Stimulated activated naive CD8-positive, alpha-beta T cell treated with anti-CD3 and anti-CD28 coated beads, Interleukin-15, amount 100 ng/mL, for 72 hours (primary cell): ENCODE measurements around the gene CDH6.

Source experiments
- ATAC-seq: fragments of 150-1000 bp; cut with Tn5 transposase; 2 replicates; pipeline ENCODE4 v1.10.0; 2021; ENCODE audit warnings: mild to moderate bottlenecking, moderate library complexity
- DNase-seq, 2 donors: peaks; one replicate each; pipeline ENCODE4 v3.0.0; 2021 to 2022
- H3K27ac Mint-ChIP-seq, 2 donors: one replicate each; pipeline ENCODE4 v1.8.0; 2022; ENCODE audit warnings: mild to moderate bottlenecking in 2 of 2, mixed read lengths in 2 of 2, moderate library complexity in 2 of 2
- H3K27me3 Mint-ChIP-seq: one replicate; pipeline ENCODE4 v1.8.0; 2022; ENCODE audit warnings: mixed read lengths
- H3K4me1 Mint-ChIP-seq: one replicate; pipeline ENCODE4 v1.8.0; 2022; ENCODE audit warnings: mild to moderate bottlenecking, mixed read lengths
- H3K4me3 Mint-ChIP-seq, 2 donors: one replicate each; pipeline ENCODE4 v1.8.0; 2022; ENCODE audit warnings: mild to moderate bottlenecking in 2 of 2, mixed read lengths in 2 of 2, moderate library complexity in 1 of 2
- H3K9me3 Mint-ChIP-seq, 2 donors: one replicate each; pipeline ENCODE4 v1.8.0; 2022; ENCODE audit warnings: mixed read lengths in 2 of 2

CDH6 gene

DNA sequence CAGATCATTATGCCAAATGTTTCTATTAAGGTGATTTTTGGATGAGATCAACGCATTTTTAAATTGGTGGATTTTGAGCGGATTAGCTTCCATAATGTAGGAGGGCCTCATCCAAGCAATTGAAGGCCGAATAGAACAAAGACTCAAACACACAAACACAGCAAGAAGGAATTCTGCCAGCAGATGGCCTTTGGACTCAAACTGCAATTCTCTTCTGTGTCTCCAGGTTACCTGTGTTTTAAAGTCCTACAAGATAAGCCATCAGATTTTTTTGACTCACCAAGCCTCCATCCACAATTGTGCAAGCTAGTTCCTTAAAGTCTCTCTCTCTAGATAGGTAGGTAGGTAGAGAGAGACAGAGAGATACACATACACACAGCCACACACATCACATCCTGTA, 25.5 kb downstream of the CDH6 start:
- DNase-seq: no peak
- H3K9me3 Mint-ChIP-seq: peaks cover 0 to 3% of the 10 kb centered on the region in 2 donors
- H3K27ac Mint-ChIP-seq: no peak overlapping the region
- H3K4me1 Mint-ChIP-seq: no peaks in the 10 kb centered on the region
- no peak overlapping the region for H3K4me3 Mint-ChIP-seq
- no peak for ATAC-seq
- no peaks in the 10 kb centered on the region for H3K27me3 Mint-ChIP-seq

GRCh38 chr5:31221001-31221400, 27.5 kb downstream of the CDH6 start:
- no peak overlapping the region for H3K4me3 Mint-ChIP-seq
- no peaks in the 10 kb centered on the region for H3K27me3 Mint-ChIP-seq
- H3K9me3 Mint-ChIP-seq: peaks cover 0 to 3% of the 10 kb centered on the region in 2 donors
- ATAC-seq: no peak
- H3K4me1 Mint-ChIP-seq: no peaks in the 10 kb centered on the region
- no peak for DNase-seq
- H3K27ac Mint-ChIP-seq: no peak overlapping the region

GRCh38 chr5:31225118-31225517, 31.6 kb downstream of the CDH6 start:
- Mint-ChIP-seq H3K4me1 (no peaks in the 10 kb centered on the region), H3K27me3 (no peaks in the 10 kb centered on the region), H3K27ac (no peak overlapping the region), H3K4me3 (no peak overlapping the region), H3K9me3 (peaks cover 8 to 9% of the 10 kb centered on the region in 2 donors)
- ATAC-seq (no peak), DNase-seq (no peak)

GRCh38 chr5:31225613-31226012, 32.1 kb downstream of the CDH6 start:
- DNase-seq (no peak), ATAC-seq (no peak)
- Mint-ChIP-seq H3K4me1 (no peaks in the 10 kb centered on the region), H3K4me3 (no peak overlapping the region), H3K27ac (no peak overlapping the region), H3K27me3 (no peaks in the 10 kb centered on the region), H3K9me3 (peaks cover 8 to 9% of the 10 kb centered on the region in 2 donors)

DNA sequence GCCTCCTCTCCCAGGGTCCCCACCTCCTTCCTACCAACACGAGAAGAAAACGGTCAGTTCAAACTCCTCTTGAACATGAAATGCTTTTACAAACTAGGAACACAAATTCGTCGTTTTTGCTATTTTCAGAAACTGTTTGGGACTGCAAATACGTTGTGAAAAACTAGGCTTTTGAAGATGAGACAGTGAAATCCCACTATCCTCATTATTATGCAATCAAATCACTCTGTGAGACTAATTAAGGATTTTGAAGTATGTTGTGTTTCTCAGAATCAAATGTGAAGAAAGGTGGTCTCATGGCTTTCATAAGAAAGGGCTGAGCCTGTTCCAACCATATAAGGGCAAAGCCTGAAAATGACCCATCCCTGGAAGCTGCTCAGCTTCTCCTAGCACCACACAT, 33.2 kb downstream of the CDH6 start:
- Mint-ChIP-seq H3K27ac (no peak overlapping the region), H3K4me1 (no peaks in the 10 kb centered on the region), H3K27me3 (no peaks in the 10 kb centered on the region), H3K4me3 (no peak overlapping the region), H3K9me3 (peaks cover 8 to 9% of the 10 kb centered on the region in 2 donors)
- DNase-seq: no peak
- no peak for ATAC-seq

- Mint-ChIP-seq H3K4me1 (no peaks in the 10 kb centered on the region), H3K27me3 (no peaks in the 10 kb centered on the region), H3K27ac (no peak overlapping the region), H3K4me3 (no peak overlapping the region), H3K9me3 (peaks cover 8 to 9% of the 10 kb centered on the region in 2 donors)
- no peak for ATAC-seq
- no peak for DNase-seq
Measured at GRCh38 chr5:31229266-31229665, 35.8 kb downstream of the CDH6 start.

DNA sequence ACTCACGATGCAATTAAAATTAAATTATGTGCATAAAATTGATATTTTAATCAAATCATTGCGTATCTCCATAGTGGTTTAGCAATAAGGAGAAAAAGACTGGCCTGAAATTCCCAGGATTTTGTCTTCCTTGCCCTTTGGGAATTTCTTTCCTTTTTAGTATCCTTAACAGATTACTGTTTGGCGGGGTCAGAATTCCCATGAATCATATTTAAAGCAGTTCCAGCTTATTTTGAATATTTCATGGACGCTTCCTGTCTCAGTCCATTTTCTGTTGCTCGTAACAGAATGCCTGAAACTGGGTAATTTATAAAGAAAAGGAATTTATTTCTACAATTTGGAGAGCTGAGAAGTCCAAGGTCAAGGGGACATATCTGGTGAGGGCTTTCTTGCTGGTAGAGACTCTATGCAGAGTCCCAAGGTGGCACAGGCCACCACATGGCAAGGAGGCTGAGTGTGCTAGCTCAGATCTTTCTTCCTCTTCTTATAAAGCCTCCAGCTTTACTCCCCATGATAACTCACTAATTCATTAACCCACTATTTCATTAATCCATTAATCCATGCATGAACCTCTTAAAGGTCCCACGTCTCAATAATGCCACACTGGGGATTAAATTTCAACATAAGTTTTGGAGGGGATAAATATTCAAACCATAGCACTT, 37.8 kb downstream of the CDH6 start:
- Mint-ChIP-seq H3K9me3 (peaks cover 8 to 9% of the 10 kb centered on the region in 2 donors), H3K27me3 (no peaks in the 10 kb centered on the region), H3K4me3 (no peak overlapping the region), H3K27ac (no peak overlapping the region), H3K4me1 (no peaks in the 10 kb centered on the region)
- DNase-seq (no peak), ATAC-seq (no peak)

DNA sequence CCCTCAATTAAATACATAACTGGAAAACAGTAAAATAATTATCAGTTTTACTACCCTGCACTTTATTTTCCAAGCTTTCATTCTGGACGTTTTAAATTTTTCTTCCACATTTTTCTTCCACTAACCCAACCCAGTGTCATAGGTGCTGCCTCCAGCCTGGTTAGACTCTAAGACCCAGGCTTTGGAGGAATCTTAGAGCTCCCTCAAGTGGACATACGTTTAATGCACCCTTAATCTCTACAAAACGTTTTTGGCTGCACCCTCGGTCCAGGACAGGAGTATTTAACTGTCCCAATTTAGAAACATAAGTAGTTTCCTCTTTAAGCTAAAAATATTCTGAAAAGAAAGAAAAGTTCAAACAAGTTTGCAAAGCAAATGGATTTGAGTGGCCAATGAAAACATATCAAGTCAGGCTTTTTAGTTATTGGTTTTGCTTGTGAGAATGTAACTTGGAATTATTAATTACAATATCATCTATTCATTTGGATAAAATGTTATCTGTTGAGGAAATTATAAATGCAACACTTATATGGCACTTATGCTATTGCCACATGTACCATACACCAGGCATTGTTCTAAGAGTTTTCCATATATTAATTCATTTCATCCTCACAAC, 38.9 kb downstream of the CDH6 start:
- H3K27ac Mint-ChIP-seq: peak overlapping the region in 1 of 2 donors; percentile 64
- H3K27me3 Mint-ChIP-seq: no peaks in the 10 kb centered on the region
- H3K9me3 Mint-ChIP-seq: peaks cover 7 to 8% of the 10 kb centered on the region in 2 donors
- ATAC-seq (peak; percentile 48), DNase-seq (no peak)
- H3K4me1 Mint-ChIP-seq: no peaks in the 10 kb centered on the region
- no peak overlapping the region for H3K4me3 Mint-ChIP-seq

DNA sequence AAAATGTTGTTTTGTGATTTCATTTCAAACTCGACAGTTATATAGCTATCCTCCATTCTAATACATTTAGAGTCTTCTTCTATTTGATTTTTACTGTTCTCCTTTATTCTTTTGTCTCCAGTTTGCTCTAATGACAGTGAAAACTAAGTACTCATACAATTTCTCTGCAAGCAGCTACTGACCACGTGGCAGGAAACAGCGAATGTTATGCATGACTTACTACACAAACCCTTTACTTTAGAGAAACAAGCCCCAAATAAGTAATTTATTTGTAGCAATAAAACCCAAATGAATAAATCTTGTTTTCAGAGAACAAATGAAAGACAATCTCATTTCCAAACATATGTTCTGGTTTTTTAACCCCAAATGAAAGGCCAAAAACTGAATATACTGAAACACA, 41.9 kb downstream of the CDH6 start:
- Mint-ChIP-seq H3K9me3 (no peaks in the 10 kb centered on the region), H3K27ac (no peak overlapping the region), H3K4me3 (no peak overlapping the region), H3K4me1 (no peaks in the 10 kb centered on the region), H3K27me3 (no peaks in the 10 kb centered on the region)
- ATAC-seq: no peak
- no peak for DNase-seq

DNA sequence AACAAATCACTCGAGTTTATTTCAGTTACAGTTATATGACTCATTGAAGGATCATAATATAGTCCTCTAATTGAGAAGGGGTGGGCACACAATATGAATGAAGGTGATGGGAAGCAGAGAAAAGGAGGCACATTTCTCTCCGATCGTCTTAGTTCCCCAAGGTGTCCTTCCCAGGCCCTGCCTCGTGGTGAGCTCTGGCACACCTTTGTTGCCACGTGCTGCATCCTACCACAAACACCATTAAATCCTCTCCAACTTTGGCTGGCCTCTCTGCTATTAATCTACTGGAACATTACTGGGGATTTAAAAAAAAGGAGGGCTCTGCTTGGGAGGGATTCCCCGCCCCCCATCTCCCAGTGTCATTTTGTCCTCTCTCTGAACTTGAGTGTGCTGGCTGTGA, 42.9 kb downstream of the CDH6 start:
- no peak overlapping the region for H3K27ac Mint-ChIP-seq
- ATAC-seq (no peak), DNase-seq (no peak)
- H3K4me3 Mint-ChIP-seq: no peak overlapping the region
- peaks cover 0 to 7% of the 10 kb centered on the region in 2 donors for H3K9me3 Mint-ChIP-seq
- H3K27me3 Mint-ChIP-seq: peaks cover 7% of the 10 kb centered on the region
- H3K4me1 Mint-ChIP-seq: no peaks in the 10 kb centered on the region

GRCh38 chr5:31237174-31237573, 43.7 kb downstream of the CDH6 start:
- no peak for DNase-seq
- no peak overlapping the region for H3K4me3 Mint-ChIP-seq
- no peaks in the 10 kb centered on the region for H3K4me1 Mint-ChIP-seq
- ATAC-seq: no peak
- H3K9me3 Mint-ChIP-seq: peaks cover 0 to 9% of the 10 kb centered on the region in 2 donors
- peaks cover 8% of the 10 kb centered on the region for H3K27me3 Mint-ChIP-seq
- H3K27ac Mint-ChIP-seq: no peak overlapping the region

DNA sequence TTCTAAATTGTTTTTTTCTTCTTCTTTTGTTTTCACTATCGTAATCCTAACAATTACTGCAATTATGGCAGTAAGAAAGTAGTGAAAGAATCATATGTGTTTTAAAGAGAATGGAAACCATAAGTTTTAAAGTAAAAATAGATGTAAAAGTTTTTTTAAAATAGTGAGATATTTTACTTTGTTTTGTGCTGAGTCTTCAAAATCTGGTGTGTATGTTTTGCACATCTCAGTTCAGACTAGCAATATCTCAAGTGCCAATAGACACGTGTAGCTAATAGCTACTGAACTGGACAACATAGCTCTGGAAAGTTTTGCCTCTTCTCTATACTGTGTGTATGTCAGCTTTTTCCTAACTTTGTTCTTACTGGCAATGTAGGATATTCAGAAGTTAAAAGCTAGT, 45.0 kb downstream of the CDH6 start:
- DNase-seq: no peak
- H3K27me3 Mint-ChIP-seq: peaks cover 8% of the 10 kb centered on the region
- no peak overlapping the region for H3K4me3 Mint-ChIP-seq
- H3K9me3 Mint-ChIP-seq: peaks cover 0 to 9% of the 10 kb centered on the region in 2 donors
- no peak for ATAC-seq
- no peaks in the 10 kb centered on the region for H3K4me1 Mint-ChIP-seq
- H3K27ac Mint-ChIP-seq: no peak overlapping the region

GRCh38 chr5:31244921-31245320, 51.4 kb downstream of the CDH6 start:
- no peak for ATAC-seq
- no peak overlapping the region for H3K27ac Mint-ChIP-seq
- no peak overlapping the region for H3K4me3 Mint-ChIP-seq
- H3K4me1 Mint-ChIP-seq: no peaks in the 10 kb centered on the region
- H3K27me3 Mint-ChIP-seq: peaks cover 8% of the 10 kb centered on the region
- H3K9me3 Mint-ChIP-seq: peaks cover 0 to 9% of the 10 kb centered on the region in 2 donors
- no peak for DNase-seq

DNA sequence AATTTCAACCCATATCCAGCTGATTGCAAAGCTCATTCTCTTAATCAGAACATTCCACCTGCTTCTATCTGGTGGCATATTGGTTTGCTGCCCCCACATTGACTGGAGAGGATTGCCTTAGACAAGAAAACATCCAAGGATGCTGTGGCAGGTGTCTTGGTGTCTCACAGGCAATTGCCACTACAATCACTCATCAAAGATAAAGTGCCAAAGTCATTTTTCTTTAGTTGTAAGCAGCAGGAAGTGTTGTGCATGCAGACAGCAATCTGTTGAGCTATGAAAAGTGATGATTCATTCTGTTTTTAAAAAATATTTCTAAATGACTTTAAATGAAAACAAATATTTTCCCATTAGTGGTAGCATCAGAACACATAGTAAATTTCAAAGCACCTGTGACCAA, 53.9 kb downstream of the CDH6 start:
- H3K4me3 Mint-ChIP-seq: no peak overlapping the region
- no peaks in the 10 kb centered on the region for H3K9me3 Mint-ChIP-seq

DNA sequence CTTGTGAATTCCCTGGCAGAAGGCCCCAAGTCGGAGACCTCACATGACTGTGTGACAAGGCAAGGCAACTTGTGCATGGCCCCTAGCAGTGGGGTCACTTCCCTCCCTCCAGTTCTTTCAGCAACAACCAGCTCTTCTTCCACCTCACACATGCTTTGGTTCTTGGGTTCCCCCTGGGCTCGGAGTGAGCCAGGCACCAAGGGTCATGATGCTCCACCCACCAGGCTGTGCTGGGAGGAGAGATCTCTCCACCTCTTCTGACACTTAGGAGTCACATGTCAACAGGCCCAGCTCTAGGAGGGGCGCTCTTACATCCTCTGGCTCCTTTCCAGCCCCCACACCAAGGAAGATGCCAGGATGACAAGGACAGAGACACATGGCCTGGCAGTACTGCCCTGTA, 56.7 kb downstream of the CDH6 start:
- DNase-seq (no peak), ATAC-seq (peak; percentile 31)
- H3K9me3 Mint-ChIP-seq: no peaks in the 10 kb centered on the region
- H3K27me3 Mint-ChIP-seq: no peaks in the 10 kb centered on the region
- H3K4me3 Mint-ChIP-seq: no peak overlapping the region
- H3K4me1 Mint-ChIP-seq: no peaks in the 10 kb centered on the region
- no peak overlapping the region for H3K27ac Mint-ChIP-seq

More for the DNA sequence above, 53.9 kb downstream of the CDH6 start:
- Mint-ChIP-seq H3K4me1 (no peaks in the 10 kb centered on the region), H3K27me3 (no peaks in the 10 kb centered on the region), H3K27ac (no peak overlapping the region)
- no peak for DNase-seq
- ATAC-seq: no peak

DNA sequence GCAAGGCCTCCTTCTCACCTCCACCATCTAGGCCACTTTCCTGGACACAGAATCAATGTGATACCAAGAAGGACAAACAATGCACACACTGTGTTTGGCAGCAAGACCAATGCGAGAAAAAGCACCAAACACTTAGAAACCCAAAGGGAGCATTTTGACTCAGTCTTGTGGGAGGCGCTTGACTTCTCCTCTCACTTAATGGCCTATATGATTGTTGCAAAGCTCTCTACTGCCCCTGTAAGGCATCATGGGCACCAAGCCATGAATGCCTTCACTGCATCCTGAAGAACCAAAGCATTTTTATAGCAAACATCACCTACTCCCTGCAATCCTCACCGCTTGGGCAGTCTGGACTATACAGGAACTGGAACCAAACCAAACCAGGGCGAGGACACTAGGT, 57.5 kb downstream of the CDH6 start:
- DNase-seq (no peak), ATAC-seq (peak; percentile 23)
- Mint-ChIP-seq H3K9me3 (no peaks in the 10 kb centered on the region), H3K4me1 (no peaks in the 10 kb centered on the region), H3K27me3 (no peaks in the 10 kb centered on the region), H3K4me3 (no peak overlapping the region), H3K27ac (no peak overlapping the region)

DNA sequence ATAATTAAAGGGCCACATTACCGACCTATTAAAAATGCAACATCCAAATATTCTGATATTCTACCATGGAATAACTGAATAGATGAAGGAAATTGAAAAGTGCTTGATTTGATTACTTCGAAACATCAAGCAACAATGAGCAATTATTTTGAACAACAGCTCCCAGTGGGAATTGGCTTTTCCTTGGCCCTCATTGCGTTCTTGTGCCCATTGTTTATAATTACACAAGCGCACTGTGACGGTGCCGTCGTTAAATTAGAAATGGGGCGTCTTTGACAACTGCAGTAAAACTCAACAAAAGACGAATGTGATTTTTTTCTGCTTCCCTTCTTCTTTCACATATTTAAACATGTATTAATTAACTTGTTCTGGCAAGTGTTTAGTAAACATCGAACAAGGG, 61.6 kb downstream of the CDH6 start:
- Mint-ChIP-seq H3K27me3 (no peaks in the 10 kb centered on the region), H3K27ac (no peak overlapping the region), H3K9me3 (no peaks in the 10 kb centered on the region), H3K4me3 (no peak overlapping the region), H3K4me1 (no peaks in the 10 kb centered on the region)
- DNase-seq (no peak), ATAC-seq (no peak)
